GM23338 (cell line): ENCODE results near the gene TSPAN10. TPM values are rescaled to one million over a fixed set of nuclear protein-coding genes. Genes with fewer than 3 reads are reported as not detected.

ENCODE experiments used
- ATAC-seq: fragments of 200-7000 bp; cut with Tn5 transposase; 3 replicates; pipeline ENCODE4 v1.9.1; 2020
- DNase-seq: peaks from one replicate; pipeline ENCODE4 v3.0.0-alpha.2; 2015; ENCODE audit warnings: low spot score
- H2AFZ ChIP-seq: fragments of 200-600 bp; sonication (generic); 2 replicates; pipeline ENCODE4 v1.8.0; 2016; ENCODE audit warnings: antibody characterized with exemption, mild to moderate bottlenecking, moderate library complexity
- H3F3A ChIP-seq: fragments of 200-600 bp; sonication (generic); replicated peaks from 2 replicates; pipeline ENCODE4 v1.8.0; 2017; ENCODE audit warnings: antibody characterized with exemption, mixed run types, low read depth
- H3K27ac ChIP-seq: fragments of 200-600 bp; sonication (generic); 2 replicates; pipeline ENCODE4 v1.6.1; 2016; ENCODE audit warnings: low read depth
- H3K27me3 ChIP-seq: fragments of 200-600 bp; sonication (generic); 2 replicates; pipeline ENCODE4 v1.8.0; 2016; ENCODE audit warnings: mild to moderate bottlenecking, mixed run types, moderate library complexity; ENCODE audit not compliant: insufficient read depth
- H3K36me3 ChIP-seq: fragments of 200-600 bp; sonication (generic); 2 replicates; pipeline ENCODE4 v1.8.0; 2016; ENCODE audit warnings: mild to moderate bottlenecking; ENCODE audit not compliant: insufficient read depth
- H3K4me1 ChIP-seq: fragments of 200-600 bp; sonication (generic); 2 replicates; pipeline ENCODE4 v1.8.0; 2016; ENCODE audit warnings: mild to moderate bottlenecking, moderate library complexity; ENCODE audit not compliant: insufficient read depth
- H3K4me2 ChIP-seq: fragments of 200-600 bp; sonication (generic); 2 replicates; pipeline ENCODE4 v1.7.1; 2017; ENCODE audit warnings: mixed run types
- H3K4me3 ChIP-seq: fragments of 200-600 bp; sonication (generic); 2 replicates; pipeline ENCODE4 v1.6.1; 2016; ENCODE audit warnings: mixed run types
- H3K79me2 ChIP-seq: fragments of 200-600 bp; sonication (generic); replicated peaks from 2 replicates; pipeline ENCODE4 v1.8.0; 2017; ENCODE audit warnings: mild to moderate bottlenecking; ENCODE audit not compliant: insufficient read depth
- H3K9me2 ChIP-seq: fragments of 200-600 bp; sonication (generic); 2 replicates; pipeline ENCODE4 v1.8.0; 2017; ENCODE audit not compliant: insufficient read depth
- H4K20me1 ChIP-seq: fragments of 200-600 bp; sonication (generic); replicated peaks from 2 replicates; pipeline ENCODE4 v1.8.0; 2017; ENCODE audit warnings: mild to moderate bottlenecking; ENCODE audit not compliant: insufficient read depth
- H3K27ac Mint-ChIP-seq: 2 replicates; pipeline ENCODE4 v1.8.0; 2020; ENCODE audit warnings: inconsistent platforms, mild to moderate bottlenecking, moderate library complexity, mixed read lengths
- H3K27me3 Mint-ChIP-seq: 3 replicates; pipeline ENCODE4 v1.8.0; 2022; ENCODE audit warnings: low read depth, mild to moderate bottlenecking, moderate library complexity, mixed read lengths, inconsistent platforms; ENCODE audit not compliant: insufficient read depth, poor library complexity
- H3K36me3 Mint-ChIP-seq: 3 replicates; pipeline ENCODE4 v1.8.0; 2021; ENCODE audit warnings: low read depth, mild to moderate bottlenecking, inconsistent platforms, moderate library complexity, mixed read lengths
- H3K4me1 Mint-ChIP-seq: 3 replicates; pipeline ENCODE4 v1.8.0; 2020; ENCODE audit warnings: mild to moderate bottlenecking, inconsistent platforms, mixed read lengths
- H3K4me3 Mint-ChIP-seq: 3 replicates; pipeline ENCODE4 v1.8.0; 2021; ENCODE audit warnings: moderate library complexity, mild to moderate bottlenecking, inconsistent platforms, mixed read lengths
- H3K9me3 Mint-ChIP-seq: 3 replicates; pipeline ENCODE4 v1.8.0; 2020; ENCODE audit warnings: moderate library complexity, mild to moderate bottlenecking, inconsistent platforms, mixed read lengths
- CREB1 ChIP-seq: fragments of 250-450 bp; sonication (Bioruptor Pico); IDR thresholded peaks from 2 replicates; pipeline ENCODE4 v1.5.0; 2020; ENCODE audit warnings: low read depth, mild to moderate bottlenecking, moderate library complexity
- EZH2 ChIP-seq: fragments of 200-600 bp; sonication (generic); IDR thresholded peaks from one replicate; pipeline ENCODE4 v1.8.0; 2017; ENCODE audit warnings: antibody characterized with exemption, mild to moderate bottlenecking, low read depth; ENCODE audit not compliant: unreplicated experiment
- EZH2phosphoT487 ChIP-seq: fragments of 200-600 bp; sonication (generic); IDR thresholded peaks from one replicate; pipeline ENCODE4 v1.8.1; 2018; ENCODE audit warnings: antibody characterized with exemption; ENCODE audit not compliant: unreplicated experiment
- JUNB ChIP-seq: IDR thresholded peaks from one replicate; pipeline ENCODE4 v1.6.1; 2016; ENCODE audit warnings: antibody characterized with exemption; ENCODE audit not compliant: unreplicated experiment
- NANOG ChIP-seq: IDR thresholded peaks from 2 replicates; pipeline ENCODE4 v1.6.1; 2016; ENCODE audit warnings: antibody characterized with exemption, borderline replicate concordance
- POLR2AphosphoS5 ChIP-seq: IDR thresholded peaks from 2 replicates; pipeline ENCODE4 v1.6.1; 2016; ENCODE audit warnings: antibody characterized with exemption, low read depth
- STAT1 ChIP-seq: IDR thresholded peaks from one replicate; pipeline ENCODE4 v1.6.1; 2016; ENCODE audit warnings: antibody characterized with exemption; ENCODE audit not compliant: unreplicated experiment
- ZNF114 ChIP-seq: fragments of 250-450 bp; sonication (Bioruptor Pico); IDR thresholded peaks from 2 replicates; pipeline ENCODE4 v1.5.0; 2020; ENCODE audit warnings: mild to moderate bottlenecking, moderate library complexity
- ZNF331 ChIP-seq: fragments of 250-450 bp; sonication (Bioruptor Pico); IDR thresholded peaks from 2 replicates; pipeline ENCODE4 v1.5.0; 2020; ENCODE audit warnings: low read depth, mild to moderate bottlenecking, moderate library complexity
- polyA plus RNA-seq: library from polyadenylated mRNA; unstranded; fragments of >200 nt; fragmentation: Nextera tagmentation; extraction: Ambion mirVana; gene quantifications from 2 replicates; pipeline ENCODE4 v1.2.1, GENCODE V29; 2016
- total RNA-seq: library from RNA; depleted of rRNA; stranded (reverse); fragments of >200 nt; shearing (Covaris generic); gene quantifications from 2 replicates; pipeline ENCODE4 v1.2.3, GENCODE V29; 2014
- TF ChIP-seq, protein P1 (sequence below): fragments of 250-450 bp; sonication (Bioruptor Pico); IDR thresholded peaks from 2 replicates; pipeline ENCODE4 v1.5.0; 2020; ENCODE audit warnings: mild to moderate bottlenecking, moderate library complexity
- TF ChIP-seq, protein P2 (sequence below), 2 experiments: fragments of 200-600 bp in 1 of 2; sonication (generic) in 1 of 2; conservative IDR thresholded peaks; 2 replicates each; pipeline versions ENCODE4 v1.5.1 to v1.6.1; 2016 to 2017; ENCODE audit warnings: antibody characterized with exemption in 2 of 2, low read depth in 2 of 2, mild to moderate bottlenecking in 2 of 2, moderate library complexity in 1 of 2
- TF ChIP-seq, protein P3 (sequence below): IDR thresholded peaks from one replicate; pipeline ENCODE4 v1.6.1; 2018; ENCODE audit warnings: antibody characterized with exemption; ENCODE audit not compliant: unreplicated experiment
- TF ChIP-seq, protein P4 (sequence below): IDR thresholded peaks from 2 replicates; pipeline ENCODE4 v1.6.1; 2016; ENCODE audit warnings: antibody characterized with exemption

Gene TSPAN10
- total and polyA plus RNA-seq, 2 experiments from 2014 or later: 0.66 to 1.2 TPM

DNA sequence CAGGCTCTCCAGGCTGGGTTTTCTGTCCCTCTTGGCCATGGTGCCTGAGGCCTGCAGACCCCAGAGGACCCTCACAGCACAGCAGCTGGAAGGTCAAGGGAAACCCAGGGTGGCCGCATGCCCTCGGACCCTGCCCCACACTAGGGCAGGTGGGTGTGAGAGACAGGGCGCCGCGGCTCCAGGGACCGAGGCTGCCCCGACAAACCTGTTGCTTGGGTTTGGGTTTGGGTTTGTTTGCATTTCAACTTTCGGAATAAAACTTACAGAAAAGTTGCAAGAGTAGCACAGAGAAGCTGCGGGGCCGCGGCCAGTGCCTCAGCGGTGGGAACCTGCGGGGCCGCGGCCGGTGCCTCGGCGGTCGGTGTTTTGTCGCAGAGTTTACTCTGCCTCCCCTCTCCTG, 54.6 kb downstream of the TSPAN10 start:
- no peak overlapping the region for H3K27ac Mint-ChIP-seq
- DNase-seq: no peak
- peaks cover 45% of the 10 kb centered on the region for H3K36me3 Mint-ChIP-seq
- Histone ChIP-seq H3K79me2 (no peaks in the 10 kb centered on the region), H3K4me2 (no peak overlapping the region), H4K20me1 (peaks cover under 1% of the 10 kb centered on the region; the same call in 1 of the 2 replicates), H2AFZ (no peak overlapping the region), H3K27ac (no peak overlapping the region), H3K9me2 (no peaks in the 10 kb centered on the region), H3K27me3 (no peaks in the 10 kb centered on the region), H3K36me3 (no peaks in the 10 kb centered on the region), H3K4me1 (no peaks in the 10 kb centered on the region), H3K4me3 (no peak overlapping the region), H3F3A (no peaks in the 10 kb centered on the region; the same call in 1 of the 2 replicates)
- H3K27me3 Mint-ChIP-seq: peaks cover 8% of the 10 kb centered on the region
- no peaks in the 10 kb centered on the region; the same call in 2 of the 3 replicates for H3K9me3 Mint-ChIP-seq
- TF ChIP-seq ZNF331 (CRISPR knock-in tag) (no peak), CREB1 (no peak), POLR2AphosphoS5 (no peak), NANOG (no peak), EZH2phosphoT487 (no peak), STAT1 (no peak), ZNF114 (CRISPR knock-in tag) (no peak), EZH2 (no peak), JUNB (no peak)
- TF ChIP-seq, protein P1, sequence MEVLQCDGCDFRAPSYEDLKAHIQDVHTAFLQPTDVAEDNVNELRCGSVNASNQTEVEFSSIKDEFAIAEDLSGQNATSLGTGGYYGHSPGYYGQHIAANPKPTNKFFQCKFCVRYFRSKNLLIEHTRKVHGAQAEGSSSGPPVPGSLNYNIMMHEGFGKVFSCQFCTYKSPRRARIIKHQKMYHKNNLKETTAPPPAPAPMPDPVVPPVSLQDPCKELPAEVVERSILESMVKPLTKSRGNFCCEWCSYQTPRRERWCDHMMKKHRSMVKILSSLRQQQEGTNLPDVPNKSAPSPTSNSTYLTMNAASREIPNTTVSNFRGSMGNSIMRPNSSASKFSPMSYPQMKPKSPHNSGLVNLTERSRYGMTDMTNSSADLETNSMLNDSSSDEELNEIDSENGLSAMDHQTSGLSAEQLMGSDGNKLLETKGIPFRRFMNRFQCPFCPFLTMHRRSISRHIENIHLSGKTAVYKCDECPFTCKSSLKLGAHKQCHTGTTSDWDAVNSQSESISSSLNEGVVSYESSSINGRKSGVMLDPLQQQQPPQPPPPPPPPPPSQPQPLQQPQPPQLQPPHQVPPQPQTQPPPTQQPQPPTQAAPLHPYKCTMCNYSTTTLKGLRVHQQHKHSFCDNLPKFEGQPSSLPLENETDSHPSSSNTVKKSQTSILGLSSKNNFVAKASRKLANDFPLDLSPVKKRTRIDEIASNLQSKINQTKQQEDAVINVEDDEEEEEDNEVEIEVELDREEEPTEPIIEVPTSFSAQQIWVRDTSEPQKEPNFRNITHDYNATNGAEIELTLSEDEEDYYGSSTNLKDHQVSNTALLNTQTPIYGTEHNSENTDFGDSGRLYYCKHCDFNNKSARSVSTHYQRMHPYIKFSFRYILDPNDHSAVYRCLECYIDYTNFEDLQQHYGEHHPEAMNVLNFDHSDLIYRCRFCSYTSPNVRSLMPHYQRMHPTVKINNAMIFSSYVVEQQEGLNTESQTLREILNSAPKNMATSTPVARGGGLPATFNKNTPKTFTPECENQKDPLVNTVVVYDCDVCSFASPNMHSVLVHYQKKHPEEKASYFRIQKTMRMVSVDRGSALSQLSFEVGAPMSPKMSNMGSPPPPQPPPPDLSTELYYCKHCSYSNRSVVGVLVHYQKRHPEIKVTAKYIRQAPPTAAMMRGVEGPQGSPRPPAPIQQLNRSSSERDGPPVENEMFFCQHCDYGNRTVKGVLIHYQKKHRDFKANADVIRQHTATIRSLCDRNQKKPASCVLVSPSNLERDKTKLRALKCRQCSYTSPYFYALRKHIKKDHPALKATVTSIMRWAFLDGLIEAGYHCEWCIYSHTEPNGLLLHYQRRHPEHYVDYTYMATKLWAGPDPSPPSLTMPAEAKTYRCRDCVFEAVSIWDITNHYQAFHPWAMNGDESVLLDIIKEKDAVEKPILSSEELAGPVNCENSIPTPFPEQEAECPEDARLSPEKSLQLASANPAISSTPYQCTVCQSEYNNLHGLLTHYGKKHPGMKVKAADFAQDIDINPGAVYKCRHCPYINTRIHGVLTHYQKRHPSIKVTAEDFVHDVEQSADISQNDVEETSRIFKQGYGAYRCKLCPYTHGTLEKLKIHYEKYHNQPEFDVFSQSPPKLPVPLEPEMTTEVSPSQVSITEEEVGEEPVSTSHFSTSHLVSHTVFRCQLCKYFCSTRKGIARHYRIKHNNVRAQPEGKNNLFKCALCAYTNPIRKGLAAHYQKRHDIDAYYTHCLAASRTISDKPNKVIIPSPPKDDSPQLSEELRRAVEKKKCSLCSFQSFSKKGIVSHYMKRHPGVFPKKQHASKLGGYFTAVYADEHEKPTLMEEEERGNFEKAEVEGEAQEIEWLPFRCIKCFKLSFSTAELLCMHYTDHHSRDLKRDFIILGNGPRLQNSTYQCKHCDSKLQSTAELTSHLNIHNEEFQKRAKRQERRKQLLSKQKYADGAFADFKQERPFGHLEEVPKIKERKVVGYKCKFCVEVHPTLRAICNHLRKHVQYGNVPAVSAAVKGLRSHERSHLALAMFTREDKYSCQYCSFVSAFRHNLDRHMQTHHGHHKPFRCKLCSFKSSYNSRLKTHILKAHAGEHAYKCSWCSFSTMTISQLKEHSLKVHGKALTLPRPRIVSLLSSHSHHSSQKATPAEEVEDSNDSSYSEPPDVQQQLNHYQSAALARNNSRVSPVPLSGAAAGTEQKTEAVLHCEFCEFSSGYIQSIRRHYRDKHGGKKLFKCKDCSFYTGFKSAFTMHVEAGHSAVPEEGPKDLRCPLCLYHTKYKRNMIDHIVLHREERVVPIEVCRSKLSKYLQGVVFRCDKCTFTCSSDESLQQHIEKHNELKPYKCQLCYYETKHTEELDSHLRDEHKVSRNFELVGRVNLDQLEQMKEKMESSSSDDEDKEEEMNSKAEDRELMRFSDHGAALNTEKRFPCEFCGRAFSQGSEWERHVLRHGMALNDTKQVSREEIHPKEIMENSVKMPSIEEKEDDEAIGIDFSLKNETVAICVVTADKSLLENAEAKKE (CRISPR knock-in tag): no peak
- TF ChIP-seq, protein P2, sequence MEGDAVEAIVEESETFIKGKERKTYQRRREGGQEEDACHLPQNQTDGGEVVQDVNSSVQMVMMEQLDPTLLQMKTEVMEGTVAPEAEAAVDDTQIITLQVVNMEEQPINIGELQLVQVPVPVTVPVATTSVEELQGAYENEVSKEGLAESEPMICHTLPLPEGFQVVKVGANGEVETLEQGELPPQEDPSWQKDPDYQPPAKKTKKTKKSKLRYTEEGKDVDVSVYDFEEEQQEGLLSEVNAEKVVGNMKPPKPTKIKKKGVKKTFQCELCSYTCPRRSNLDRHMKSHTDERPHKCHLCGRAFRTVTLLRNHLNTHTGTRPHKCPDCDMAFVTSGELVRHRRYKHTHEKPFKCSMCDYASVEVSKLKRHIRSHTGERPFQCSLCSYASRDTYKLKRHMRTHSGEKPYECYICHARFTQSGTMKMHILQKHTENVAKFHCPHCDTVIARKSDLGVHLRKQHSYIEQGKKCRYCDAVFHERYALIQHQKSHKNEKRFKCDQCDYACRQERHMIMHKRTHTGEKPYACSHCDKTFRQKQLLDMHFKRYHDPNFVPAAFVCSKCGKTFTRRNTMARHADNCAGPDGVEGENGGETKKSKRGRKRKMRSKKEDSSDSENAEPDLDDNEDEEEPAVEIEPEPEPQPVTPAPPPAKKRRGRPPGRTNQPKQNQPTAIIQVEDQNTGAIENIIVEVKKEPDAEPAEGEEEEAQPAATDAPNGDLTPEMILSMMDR (conservative IDR thresholded peaks at IDR 0.05; ENCODE audit: low read depth in 2 of 2): no peak
- TF ChIP-seq, protein P3, sequence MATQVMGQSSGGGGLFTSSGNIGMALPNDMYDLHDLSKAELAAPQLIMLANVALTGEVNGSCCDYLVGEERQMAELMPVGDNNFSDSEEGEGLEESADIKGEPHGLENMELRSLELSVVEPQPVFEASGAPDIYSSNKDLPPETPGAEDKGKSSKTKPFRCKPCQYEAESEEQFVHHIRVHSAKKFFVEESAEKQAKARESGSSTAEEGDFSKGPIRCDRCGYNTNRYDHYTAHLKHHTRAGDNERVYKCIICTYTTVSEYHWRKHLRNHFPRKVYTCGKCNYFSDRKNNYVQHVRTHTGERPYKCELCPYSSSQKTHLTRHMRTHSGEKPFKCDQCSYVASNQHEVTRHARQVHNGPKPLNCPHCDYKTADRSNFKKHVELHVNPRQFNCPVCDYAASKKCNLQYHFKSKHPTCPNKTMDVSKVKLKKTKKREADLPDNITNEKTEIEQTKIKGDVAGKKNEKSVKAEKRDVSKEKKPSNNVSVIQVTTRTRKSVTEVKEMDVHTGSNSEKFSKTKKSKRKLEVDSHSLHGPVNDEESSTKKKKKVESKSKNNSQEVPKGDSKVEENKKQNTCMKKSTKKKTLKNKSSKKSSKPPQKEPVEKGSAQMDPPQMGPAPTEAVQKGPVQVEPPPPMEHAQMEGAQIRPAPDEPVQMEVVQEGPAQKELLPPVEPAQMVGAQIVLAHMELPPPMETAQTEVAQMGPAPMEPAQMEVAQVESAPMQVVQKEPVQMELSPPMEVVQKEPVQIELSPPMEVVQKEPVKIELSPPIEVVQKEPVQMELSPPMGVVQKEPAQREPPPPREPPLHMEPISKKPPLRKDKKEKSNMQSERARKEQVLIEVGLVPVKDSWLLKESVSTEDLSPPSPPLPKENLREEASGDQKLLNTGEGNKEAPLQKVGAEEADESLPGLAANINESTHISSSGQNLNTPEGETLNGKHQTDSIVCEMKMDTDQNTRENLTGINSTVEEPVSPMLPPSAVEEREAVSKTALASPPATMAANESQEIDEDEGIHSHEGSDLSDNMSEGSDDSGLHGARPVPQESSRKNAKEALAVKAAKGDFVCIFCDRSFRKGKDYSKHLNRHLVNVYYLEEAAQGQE: no peak
- TF ChIP-seq, protein P4, sequence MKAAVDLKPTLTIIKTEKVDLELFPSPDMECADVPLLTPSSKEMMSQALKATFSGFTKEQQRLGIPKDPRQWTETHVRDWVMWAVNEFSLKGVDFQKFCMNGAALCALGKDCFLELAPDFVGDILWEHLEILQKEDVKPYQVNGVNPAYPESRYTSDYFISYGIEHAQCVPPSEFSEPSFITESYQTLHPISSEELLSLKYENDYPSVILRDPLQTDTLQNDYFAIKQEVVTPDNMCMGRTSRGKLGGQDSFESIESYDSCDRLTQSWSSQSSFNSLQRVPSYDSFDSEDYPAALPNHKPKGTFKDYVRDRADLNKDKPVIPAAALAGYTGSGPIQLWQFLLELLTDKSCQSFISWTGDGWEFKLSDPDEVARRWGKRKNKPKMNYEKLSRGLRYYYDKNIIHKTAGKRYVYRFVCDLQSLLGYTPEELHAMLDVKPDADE: no peak
- no peak for ATAC-seq
- no peak overlapping the region for H3K4me3 Mint-ChIP-seq
- H3K4me1 Mint-ChIP-seq: no peaks in the 10 kb centered on the region; the same call in 2 of the 3 replicates
